ENCODE measurements around the gene RAPH1.

RAPH1 gene

DNA sequence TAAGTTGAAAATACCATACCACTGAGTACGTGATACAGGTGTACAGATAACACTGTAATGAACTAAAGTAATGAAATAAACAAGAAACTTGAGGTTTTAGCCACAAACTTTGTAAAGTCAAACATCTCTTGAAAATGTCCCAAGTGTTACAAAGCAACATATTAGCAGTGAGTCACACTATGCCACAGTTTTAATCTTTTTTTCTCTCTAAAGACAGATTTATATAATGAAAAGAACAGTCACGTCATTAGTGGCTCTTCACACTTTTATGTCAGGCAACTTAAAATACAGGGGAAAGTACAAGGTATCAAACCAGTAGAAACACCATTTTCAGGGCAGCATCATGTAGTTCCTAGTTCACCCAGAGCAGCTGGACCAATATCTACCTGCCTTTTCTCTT is 42.1 kb downstream of the RAPH1 start:
- intact Hi-C loops (cut with DNase I) = no loop called here
- no peak for DNase-seq

- DNase-seq = no peak
- intact Hi-C loops (cut with DNase I) = no loop called here
Measured at GRCh38 chr2:203490391-203490790, 44.7 kb downstream of the RAPH1 start.

DNA sequence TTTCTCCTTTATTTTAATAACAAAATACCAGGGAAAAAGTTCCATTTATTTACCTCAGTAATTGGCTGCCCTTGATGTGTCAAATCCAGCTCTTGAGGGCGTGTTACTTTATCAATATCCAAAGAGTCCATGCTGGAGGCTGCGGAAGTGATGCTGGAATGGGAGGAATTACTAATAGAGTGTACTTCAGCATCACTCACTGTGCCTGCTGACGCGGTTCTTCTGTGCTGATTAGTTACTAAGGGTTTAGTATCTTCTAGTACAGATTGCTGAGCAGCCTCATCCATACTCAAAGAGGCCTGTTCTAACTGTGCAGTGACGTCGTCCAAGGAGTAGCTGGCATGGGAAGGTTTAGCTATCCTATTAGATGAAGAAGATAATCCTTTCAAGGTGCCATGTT is 45.6 kb downstream of the RAPH1 start:
- intact Hi-C loops (cut with DNase I) = no loop called here
- no peak for DNase-seq

DNA sequence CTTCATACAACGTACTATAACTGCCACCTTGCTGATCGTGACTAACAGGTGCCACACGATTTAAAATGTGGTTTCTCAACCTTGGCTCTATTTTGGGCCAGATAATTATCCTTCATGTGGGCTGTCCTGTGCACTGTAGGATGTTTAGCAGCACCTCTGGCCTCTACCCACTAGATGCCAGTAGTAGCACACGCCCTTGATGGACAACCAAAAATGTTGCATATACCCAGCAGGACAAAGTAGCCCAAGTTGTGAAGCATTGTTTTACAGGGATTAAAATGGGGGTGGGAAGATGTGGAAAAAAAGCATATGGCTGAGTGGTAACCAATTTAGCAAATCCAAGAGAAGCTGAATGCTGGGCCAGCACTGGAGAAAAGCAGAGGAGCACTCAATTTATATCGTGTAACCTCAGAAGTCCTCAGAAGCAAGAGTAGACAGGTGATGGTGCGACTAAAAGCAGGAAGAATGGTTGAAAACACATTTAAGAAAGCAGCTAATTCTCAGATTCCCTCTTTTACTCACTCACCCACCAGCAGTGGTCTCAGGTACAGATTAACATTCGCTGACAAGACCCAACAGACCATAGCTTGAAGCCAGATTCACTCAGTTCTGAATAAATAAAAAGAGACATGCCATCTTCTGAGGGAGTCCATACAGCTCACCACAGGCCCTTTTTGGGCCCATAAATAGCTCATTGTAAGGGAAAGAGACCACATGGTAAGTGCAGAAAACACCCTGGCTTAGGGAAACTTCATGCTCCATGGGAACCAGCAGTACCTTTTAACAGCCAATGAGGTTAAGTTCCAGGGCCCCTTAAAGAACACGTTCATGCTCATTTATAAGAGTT is 50.6 kb downstream of the RAPH1 start:
- intact Hi-C loops (cut with DNase I) = loop anchor here (2.0 to 5.0 kb wide), 2 partner anchors 166 to 423 kb away; no protein-coding TSS in a partner anchor
- DNase-seq = peak in 3 of 10 donors; percentile 26 to 64 (median 27)

- intact Hi-C loops (cut with DNase I) = loop anchor here (5.0 kb wide), 1 partner anchor 427 kb away; no protein-coding TSS in a partner anchor
- DNase-seq = no peak
Measured at GRCh38 chr2:203480623-203481022, 54.5 kb downstream of the RAPH1 start.

GRCh38 chr2:203476881-203477280 is 58.2 kb downstream of the RAPH1 start:
- intact Hi-C loops (cut with DNase I) = no loop called here

GRCh38 chr2:203471323-203471722 is 63.8 kb downstream of the RAPH1 start:
- intact Hi-C loops (cut with DNase I) = no loop called here
- no peak for DNase-seq

More at GRCh38 chr2:203476881-203477280, 58.2 kb downstream of the RAPH1 start:
- no peak for DNase-seq

DNA sequence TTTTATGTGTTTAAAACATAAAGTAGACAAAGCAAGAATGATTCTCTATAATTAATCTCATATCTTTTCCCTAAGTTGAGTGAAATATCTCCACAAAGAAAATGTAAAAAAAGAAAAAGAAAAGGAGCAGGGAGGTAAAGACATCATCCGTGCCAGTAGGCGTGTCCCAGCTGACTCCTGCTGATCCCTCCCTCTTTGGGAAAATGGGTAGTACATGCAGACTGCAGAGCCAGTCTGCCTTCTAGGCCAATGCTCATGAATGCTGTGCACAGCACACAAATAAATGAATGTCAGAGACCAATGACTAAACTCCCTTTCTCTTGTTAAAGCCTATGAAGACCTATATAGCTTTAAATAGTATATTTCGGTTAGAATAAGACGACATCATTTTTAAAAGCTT is 64.7 kb downstream of the RAPH1 start:
- no peak for DNase-seq
- intact Hi-C loops (cut with DNase I) = no loop called here

- intact Hi-C loops (cut with DNase I) = no loop called here
- no peak for DNase-seq
Measured at GRCh38 chr2:203469546-203469945, 65.6 kb downstream of the RAPH1 start.

GRCh38 chr2:203463266-203463678 is 71.8 kb downstream of the RAPH1 start:
- intact Hi-C loops (cut with DNase I) = no loop called here
- DNase-seq = no peak

DNA sequence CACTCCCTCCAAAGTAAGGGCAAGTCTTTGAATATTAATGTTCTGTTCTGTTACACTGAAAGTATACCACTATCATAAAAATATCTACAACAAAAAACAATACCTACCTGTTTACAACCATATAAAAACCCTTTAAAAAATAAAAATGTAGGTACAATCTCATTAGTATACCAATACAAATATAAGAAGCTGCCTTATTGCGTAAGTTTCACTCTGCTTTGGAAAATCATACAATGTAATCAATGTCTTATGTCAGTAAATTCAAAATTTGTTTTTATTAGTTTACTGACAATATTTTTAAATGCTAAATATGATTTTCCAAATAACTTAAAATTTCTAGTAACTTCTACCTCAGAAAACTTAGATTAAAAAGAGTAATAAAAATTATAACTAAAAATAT is 72.8 kb downstream of the RAPH1 start:
- no peak for DNase-seq
- intact Hi-C loops (cut with DNase I) = no loop called here

DNA sequence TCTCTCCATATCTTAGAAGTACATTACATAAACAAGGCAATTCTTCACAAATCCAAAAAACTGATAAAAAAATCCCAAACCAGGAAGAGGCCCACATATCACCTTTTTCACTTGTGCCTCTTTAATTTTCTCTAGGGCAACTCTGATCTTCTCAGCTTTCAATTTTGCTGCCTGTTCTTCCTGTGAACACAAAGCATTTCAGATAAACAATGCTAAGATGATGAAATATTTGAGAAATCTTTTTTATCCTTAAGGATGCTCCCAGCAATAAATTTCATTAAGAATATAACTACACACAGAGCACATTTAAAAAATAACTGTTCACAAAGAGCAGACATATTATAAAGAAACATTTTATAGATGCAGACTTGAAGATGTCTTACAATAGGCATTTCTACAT is 73.4 kb downstream of the RAPH1 start:
- no peak for DNase-seq
- intact Hi-C loops (cut with DNase I) = no loop called here

DNA sequence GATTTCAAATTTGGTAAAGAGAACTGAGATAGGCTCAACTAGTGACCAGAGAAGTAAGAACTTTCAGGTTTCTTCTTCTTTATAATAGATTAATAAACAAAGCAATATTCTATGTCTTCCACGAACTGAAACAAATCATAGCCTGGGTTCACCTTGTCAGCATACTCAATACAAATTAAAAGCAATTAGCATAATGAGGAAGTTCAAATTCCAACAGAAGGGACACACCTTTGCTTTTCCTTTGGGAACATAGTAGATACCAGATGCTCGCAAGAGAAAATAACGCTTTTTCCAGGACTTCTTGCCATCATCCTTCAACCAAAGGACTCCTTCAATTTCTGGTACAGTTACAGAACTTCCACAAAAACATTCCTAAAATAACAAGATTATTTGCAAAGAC is 79.9 kb downstream of the RAPH1 start:
- intact Hi-C loops (cut with DNase I) = no loop called here

DNA sequence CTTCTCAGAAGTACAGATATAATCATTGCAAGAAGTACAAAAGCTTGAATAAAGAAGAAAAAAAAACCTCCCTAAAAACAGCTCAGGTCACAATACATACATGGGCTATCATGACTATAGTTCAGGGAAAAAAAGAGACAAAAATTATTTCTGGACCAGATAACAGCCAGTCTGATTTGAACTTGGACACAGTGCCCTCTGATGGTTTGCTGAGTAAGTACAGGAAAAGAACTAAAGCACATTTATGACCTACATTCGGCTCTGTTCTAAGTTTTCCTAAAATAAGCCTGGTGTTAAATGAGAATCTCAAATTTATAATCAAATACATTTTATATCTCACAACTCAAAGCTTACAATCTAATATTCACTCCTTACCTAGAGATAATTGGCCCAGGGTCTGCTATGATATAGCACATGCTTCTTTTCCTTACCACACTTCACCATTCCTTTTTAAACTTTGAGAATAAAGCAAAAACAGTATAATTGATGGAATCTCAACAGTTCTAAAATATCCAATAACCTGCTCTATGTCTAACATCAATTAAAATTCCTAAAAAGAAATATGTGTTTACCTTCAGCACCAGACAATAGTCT is 81.1 kb downstream of the RAPH1 start:
- intact Hi-C loops (cut with DNase I) = loop anchor here (2.0 to 5.0 kb wide), 2 partner anchors 215 to 882 kb away; partner anchors contain the start of gene CYP20A1
- DNase-seq = peak in 1 of 10 donors; percentile 20

More for the DNA sequence above, 79.9 kb downstream of the RAPH1 start:
- DNase-seq = no peak

GRCh38 chr2:203451689-203452088 is 83.4 kb downstream of the RAPH1 start:
- intact Hi-C loops (cut with DNase I) = loop anchor here (2.0 to 5.0 kb wide), 2 partner anchors 213 to 879 kb away; partner anchors contain the start of gene CYP20A1
- no peak for DNase-seq

- no peak for DNase-seq
- intact Hi-C loops (cut with DNase I) = loop anchor here (5.0 kb wide), 1 partner anchor 879 kb away; no protein-coding TSS in a partner anchor
Measured at GRCh38 chr2:203451011-203451410, 84.1 kb downstream of the RAPH1 start.

- intact Hi-C loops (cut with DNase I) = loop anchor here (5.0 kb wide), 1 partner anchor 878 kb away; no protein-coding TSS in a partner anchor
- no peak for DNase-seq
Measured at GRCh38 chr2:203450561-203450960, 84.5 kb downstream of the RAPH1 start.

DNA sequence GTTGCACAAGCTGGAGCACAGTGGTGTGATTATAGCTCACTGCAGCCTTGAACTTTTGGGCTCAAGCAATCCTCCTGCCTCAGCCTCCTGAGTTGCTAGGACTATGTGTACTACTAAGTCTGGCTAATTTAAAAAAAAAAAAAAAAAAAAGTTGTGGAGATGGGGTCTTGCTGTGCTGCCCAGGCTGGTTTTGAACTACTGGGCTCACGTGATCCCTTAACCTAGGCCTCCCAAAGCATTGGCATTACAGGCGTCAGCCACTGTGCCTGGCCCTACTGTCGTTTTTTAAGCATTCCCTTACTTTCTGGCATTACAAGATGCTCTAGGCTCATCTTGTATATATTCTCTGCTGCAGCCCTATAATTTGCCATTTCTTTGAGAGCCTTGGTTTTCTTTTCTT is 88.3 kb downstream of the RAPH1 start:
- intact Hi-C loops (cut with DNase I) = no loop called here
- no peak for DNase-seq

GRCh38 chr2:203446071-203446481 is 89.0 kb downstream of the RAPH1 start:
- no peak for DNase-seq
- intact Hi-C loops (cut with DNase I) = no loop called here

GRCh38 chr2:203444738-203445137 is 90.4 kb downstream of the RAPH1 start:
- intact Hi-C loops (cut with DNase I) = no loop called here
- no peak for DNase-seq

DNA sequence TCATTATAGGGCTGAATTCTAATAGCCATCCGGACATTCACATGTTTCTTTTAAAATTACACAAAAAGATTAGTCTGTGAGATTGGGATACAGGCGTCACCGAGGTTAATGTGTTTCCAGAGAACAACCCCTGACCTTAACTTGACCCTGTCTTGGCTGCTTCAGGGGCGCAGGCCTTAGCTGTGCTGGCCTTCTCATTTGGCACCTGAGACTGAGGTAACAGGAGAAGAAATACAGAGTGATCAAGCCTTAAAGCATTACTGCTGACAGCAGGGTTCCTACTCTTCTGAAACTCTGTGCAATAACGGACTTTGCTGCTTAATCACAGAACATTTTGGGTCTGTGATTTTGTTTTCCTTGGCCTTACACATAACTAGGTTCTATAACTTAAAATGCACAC is 92.6 kb downstream of the RAPH1 start:
- DNase-seq = no peak
- intact Hi-C loops (cut with DNase I) = no loop called here

DNA sequence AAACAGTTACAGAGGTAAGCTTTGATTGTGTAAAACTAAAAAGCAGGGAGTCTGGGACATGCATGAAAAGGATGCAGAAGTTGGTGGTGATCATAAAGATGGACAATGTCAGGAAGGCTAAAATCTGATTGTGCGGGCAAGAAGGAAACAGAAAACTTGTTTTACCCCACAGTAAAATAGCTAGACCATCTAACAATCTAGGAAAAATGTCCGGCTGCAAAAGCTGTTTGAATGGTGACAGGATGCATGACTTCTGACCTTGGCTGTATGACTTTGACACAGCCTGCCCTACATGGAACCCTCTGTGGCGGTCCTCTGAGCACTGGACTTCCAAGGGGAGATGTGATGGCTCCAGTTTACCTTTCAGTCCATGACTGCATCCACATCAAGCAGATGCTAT is 93.6 kb downstream of the RAPH1 start:
- intact Hi-C loops (cut with DNase I) = no loop called here
- DNase-seq = no peak
